Peyer's patch (tissue), 4 donors: ENCODE results near the gene FUCA1.

Source experiments
- POLR2A ChIP-seq, 2 donors: fragments of 450-650 bp; IDR thresholded peaks; one replicate each; pipeline ENCODE4 v1.5.1; 2017; ENCODE audit warnings: antibody characterized with exemption in 2 of 2, mild to moderate bottlenecking in 2 of 2, moderate library complexity in 2 of 2
- TF ChIP-seq, protein P1 (sequence below), 6 experiments: fragments of 450-650 bp in 4 of 6; fragments of 200-600 bp in 2 of 6; sonication (generic) in 1 of 6; IDR thresholded peaks; one replicate each; pipeline ENCODE4 v1.5.1; 2017 to 2019; ENCODE audit warnings: antibody characterized with exemption in 6 of 6, mild to moderate bottlenecking in 3 of 6, moderate library complexity in 1 of 6

DNA sequence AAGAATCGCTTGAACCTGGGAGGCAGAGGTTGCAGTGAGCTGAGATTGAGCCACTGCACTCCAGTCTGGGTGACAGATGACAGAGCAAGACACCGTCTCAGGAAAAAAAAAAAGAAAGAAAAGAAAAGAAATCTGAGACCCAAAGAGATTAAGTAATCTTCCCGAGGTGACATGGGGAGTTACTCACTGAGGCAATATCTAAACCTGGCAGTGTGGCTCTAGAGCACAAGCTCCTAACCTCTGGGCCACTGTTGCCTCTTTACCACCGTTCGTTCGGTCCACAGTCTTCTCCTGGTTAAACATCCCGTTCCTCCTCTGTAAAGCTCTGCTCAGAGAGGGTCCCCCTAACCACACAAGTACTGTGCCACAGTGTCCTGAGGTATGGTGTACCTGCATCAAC is 44.3 kb downstream of the FUCA1 start:
- TF ChIP-seq, protein P1, sequence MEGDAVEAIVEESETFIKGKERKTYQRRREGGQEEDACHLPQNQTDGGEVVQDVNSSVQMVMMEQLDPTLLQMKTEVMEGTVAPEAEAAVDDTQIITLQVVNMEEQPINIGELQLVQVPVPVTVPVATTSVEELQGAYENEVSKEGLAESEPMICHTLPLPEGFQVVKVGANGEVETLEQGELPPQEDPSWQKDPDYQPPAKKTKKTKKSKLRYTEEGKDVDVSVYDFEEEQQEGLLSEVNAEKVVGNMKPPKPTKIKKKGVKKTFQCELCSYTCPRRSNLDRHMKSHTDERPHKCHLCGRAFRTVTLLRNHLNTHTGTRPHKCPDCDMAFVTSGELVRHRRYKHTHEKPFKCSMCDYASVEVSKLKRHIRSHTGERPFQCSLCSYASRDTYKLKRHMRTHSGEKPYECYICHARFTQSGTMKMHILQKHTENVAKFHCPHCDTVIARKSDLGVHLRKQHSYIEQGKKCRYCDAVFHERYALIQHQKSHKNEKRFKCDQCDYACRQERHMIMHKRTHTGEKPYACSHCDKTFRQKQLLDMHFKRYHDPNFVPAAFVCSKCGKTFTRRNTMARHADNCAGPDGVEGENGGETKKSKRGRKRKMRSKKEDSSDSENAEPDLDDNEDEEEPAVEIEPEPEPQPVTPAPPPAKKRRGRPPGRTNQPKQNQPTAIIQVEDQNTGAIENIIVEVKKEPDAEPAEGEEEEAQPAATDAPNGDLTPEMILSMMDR (IDR thresholded peaks at IDR 0.05) = no peak
- no peak for TF ChIP-seq POLR2A (IDR thresholded peaks at IDR 0.05)
